K562 (cell line): ENCODE data around the gene ANKS1B. TPM values are rescaled to one million over a fixed set of nuclear protein-coding genes. Genes with fewer than 3 reads are reported as not detected.

ENCODE experiments used
- ATAC-seq: fragments of 200-7000 bp; cut with Tn5 transposase; 3 replicates; pipeline ENCODE4 v1.9.1; 2020; ENCODE audit warnings: moderate library complexity
- BruUV-seq: library from RNA; stranded (reverse); fragments of 400-500 nt; replicated peaks from 2 replicates; lab custom pipeline; 2021; lab: Mats Ljungman, UMichigan
- CTCF ChIA-PET: fragments of 300-600 bp; formaldehyde crosslinking; extraction: SDS; loops from one replicate; lab custom pipeline; 2021; ENCODE audit warnings: low intra/inter-chr PET ratio; lab: Yijun Ruan, JAX
- POLR2A ChIA-PET: fragments of 300-600, 350-650 bp; sonication (Branson Sonifier 250); formaldehyde crosslinking; extraction: SDS; loops from one replicate; lab custom pipeline; 2021; ENCODE audit warnings: antibody characterized with exemption, inconsistent platforms; lab: Yijun Ruan, JAX
- DNase-seq, 4 experiments: peaks; one replicate each; pipeline versions ENCODE4 v3.0.0 to v3.0.0-alpha.2; 2011 to 2018; ENCODE audit warnings: low spot score in 3 of 4, mixed read lengths in 3 of 4; ENCODE audit errors: extremely low read depth in 1 of 4
- FAIRE-seq: peaks from 2 replicates; lab custom pipeline; 2011; peaks lifted over from hg19 to GRCh38; lab: Jason Lieb, UNC
- H2AFZ ChIP-seq: 2 replicates; pipeline ENCODE4 v1.6.0; 2011; ENCODE audit warnings: low read depth, low read length, control low read depth, inconsistent platforms
- H3K27ac ChIP-seq: fragments of 200-600 bp; 3 replicates; pipeline ENCODE4 v1.8.0; 2011; ENCODE audit warnings: low read depth, mild to moderate bottlenecking, control low read depth, inconsistent platforms, low read length, moderate library complexity, mixed read lengths; ENCODE audit errors: extremely low read depth
- H3K27me3 ChIP-seq, 2 experiments: fragments of 300-600 bp in 1 of 2; 2 replicates in 1 of 2; 3 replicates in 1 of 2; pipeline versions ENCODE4 v1.6.0 to v1.8.0; 2011; ENCODE audit warnings: inconsistent platforms in 2 of 2, low read length in 2 of 2, mild to moderate bottlenecking in 1 of 2, mixed read lengths in 1 of 2, moderate library complexity in 1 of 2; ENCODE audit not compliant: control insufficient read depth in 2 of 2, insufficient read depth in 2 of 2
- H3K36me3 ChIP-seq: fragments of 300-600 bp; 3 replicates; pipeline ENCODE4 v1.8.0; 2011; ENCODE audit warnings: mild to moderate bottlenecking, low read length, inconsistent platforms; ENCODE audit not compliant: control insufficient read depth, insufficient read depth
- H3K4me1 ChIP-seq, 2 experiments: fragments of 200-600 bp in 1 of 2; replicated peaks in 1 of 2; 2 replicates in 1 of 2; 3 replicates in 1 of 2; pipeline versions ENCODE4 v1.5.1 to v1.8.0; 2011; ENCODE audit warnings: inconsistent platforms in 2 of 2, low read length in 2 of 2, mild to moderate bottlenecking in 1 of 2, mixed read lengths in 1 of 2, moderate library complexity in 1 of 2; ENCODE audit not compliant: control insufficient read depth in 2 of 2, insufficient read depth in 2 of 2
- H3K4me2 ChIP-seq: 2 replicates; pipeline ENCODE4 v1.6.1; 2011; ENCODE audit warnings: low read length, control low read depth, inconsistent platforms, mixed read lengths; ENCODE audit not compliant: insufficient read depth
- H3K4me3 ChIP-seq: fragments of 200-600 bp; sonication (generic), shearing (Covaris generic); 2 replicates; pipeline ENCODE4 v1.5.1; 2016; ENCODE audit warnings: control low read depth, inconsistent platforms
- H3K79me2 ChIP-seq: fragments of 200-600 bp; 3 replicates; pipeline ENCODE4 v1.8.0; 2011; ENCODE audit warnings: low read length, inconsistent platforms; ENCODE audit not compliant: control insufficient read depth, insufficient read depth
- H3K9ac ChIP-seq, 2 experiments: 2 replicates each; pipeline versions ENCODE4 v1.6.0 to v1.6.1; 2011; ENCODE audit warnings: low read depth in 2 of 2, low read length in 2 of 2, control low read depth in 1 of 2, inconsistent platforms in 1 of 2, mild to moderate bottlenecking in 1 of 2, mixed read lengths in 1 of 2; ENCODE audit not compliant: insufficient read depth in 1 of 2
- H3K9me1 ChIP-seq: one replicate; pipeline ENCODE4 v1.6.0; 2011; ENCODE audit warnings: inconsistent platforms, mild to moderate bottlenecking, low read length, moderate library complexity; ENCODE audit not compliant: control insufficient read depth, insufficient read depth
- H3K9me3 ChIP-seq: replicated peaks from 2 replicates; pipeline ENCODE4 v1.5.1; 2011; ENCODE audit warnings: low read depth, low read length, inconsistent platforms; ENCODE audit not compliant: control insufficient read depth, insufficient read depth
- H4K20me1 ChIP-seq: replicated peaks from 2 replicates; pipeline ENCODE4 v1.6.1; 2011; ENCODE audit warnings: low read length, inconsistent platforms, mixed read lengths; ENCODE audit not compliant: control insufficient read depth, insufficient read depth
- KAT7 ChIP-seq: sonication (generic); formaldehyde crosslinking; IDR thresholded peaks from 2 replicates; pipeline ENCODE4 v1.8.0; 2022; ENCODE audit warnings: missing genetic modification reagents, mild to moderate bottlenecking, borderline replicate concordance
- POLR3A ChIP-seq: IDR thresholded peaks from 2 replicates; pipeline ENCODE4 v1.6.1; 2011; ENCODE audit warnings: borderline replicate concordance, mild to moderate bottlenecking, moderate library complexity; ENCODE audit not compliant: insufficient read length, insufficient read depth; ENCODE audit errors: extremely low read depth
- POLR3G ChIP-seq: IDR thresholded peaks from 2 replicates; pipeline ENCODE4 v1.6.1; 2011; ENCODE audit not compliant: insufficient read length, insufficient replicate concordance; ENCODE audit errors: extremely low read depth
- SAFB2 ChIP-seq: fragments of 200-400 bp; formaldehyde crosslinking; IDR thresholded peaks from 2 replicates; pipeline ENCODE4 v1.6.1; 2018; ENCODE audit warnings: borderline replicate concordance, low read length, low read depth, moderate library complexity; ENCODE audit not compliant: severe bottlenecking
- SRSF3 ChIP-seq: fragments of 200-400 bp; formaldehyde crosslinking; IDR thresholded peaks from 2 replicates; pipeline ENCODE4 v1.6.1; 2016; ENCODE audit warnings: mild to moderate bottlenecking, low read length, moderate library complexity; ENCODE audit not compliant: insufficient read depth
- WGBS: fragments of 100-300 bp; shearing (Covaris generic); methylation state at CpG from one replicate; pipeline ENCODE4 v1.1.6; 2016; ENCODE audit warnings: low coverage, mixed read lengths; ENCODE audit not compliant: insufficient coverage; ENCODE audit errors: missing lambda C conversion rate; 5-methylcytosine and 5-hydroxymethylcytosine counted together
- in situ Hi-C: fragments of 300-500 bp; cut with MboI; formaldehyde crosslinking; loops from 4 replicates; pipeline ENCODE4 v1.15.0; 2018; ENCODE audit warnings: inconsistent platforms, mixed read lengths
- intact Hi-C: fragments of 100-400 bp; cut with micrococcal nuclease; formaldehyde crosslinking; loops from 2 replicates; pipeline ENCODE4 v1.14.2; 2022
- polyA plus RNA-seq, 8 experiments: library from polyadenylated mRNA; depleted of rRNA in 4 of 8; stranded (reverse) in 5 of 8; unstranded in 3 of 8; fragments of >200 nt; fragmentation: Nextera tagmentation in 2 of 8; fragmentation: Illumina TruSeq in 1 of 8; extraction: Ambion mirVana in 2 of 8; extraction: Trizol in 1 of 8; gene quantifications; 2 replicates each; pipeline versions ENCODE4 v1.2.1 to v1.2.3, GENCODE V29; 2011 to 2014; ENCODE audit warnings: inconsistent platforms in 1 of 8, missing spikeins in 1 of 8
- total RNA-seq, 7 experiments: library from RNA; depleted of rRNA in 6 of 7; stranded (reverse); fragments of >200 nt in 6 of 7; fragmentation: Illumina TruSeq in 2 of 7; extraction: Trizol in 2 of 7; gene quantifications; 2 replicates each; pipeline versions ENCODE4 v1.2.1 to v1.2.3, GENCODE V29; 2011 to 2021; ENCODE audit warnings: low replicate concordance in 1 of 7
- TF ChIP-seq, protein P1 (sequence below), 2 experiments: fragments of 450-650 bp in 1 of 2; sonication (generic) in 1 of 2; formaldehyde crosslinking in 1 of 2; IDR thresholded peaks; 2 replicates each; pipeline versions ENCODE4 v1.7.1 to v1.9.0; 2016 to 2022; ENCODE audit warnings: inconsistent platforms in 1 of 2, mild to moderate bottlenecking in 1 of 2, missing genetic modification reagents in 1 of 2

ANKS1B gene
- total and polyA plus RNA-seq, 9 of the 15 experiments (the other 6 are each of a cell fraction or from before 2014, with no cell fraction given), result 0.04 to 0.47 (median 0.28) TPM; not detected in 4

DNA sequence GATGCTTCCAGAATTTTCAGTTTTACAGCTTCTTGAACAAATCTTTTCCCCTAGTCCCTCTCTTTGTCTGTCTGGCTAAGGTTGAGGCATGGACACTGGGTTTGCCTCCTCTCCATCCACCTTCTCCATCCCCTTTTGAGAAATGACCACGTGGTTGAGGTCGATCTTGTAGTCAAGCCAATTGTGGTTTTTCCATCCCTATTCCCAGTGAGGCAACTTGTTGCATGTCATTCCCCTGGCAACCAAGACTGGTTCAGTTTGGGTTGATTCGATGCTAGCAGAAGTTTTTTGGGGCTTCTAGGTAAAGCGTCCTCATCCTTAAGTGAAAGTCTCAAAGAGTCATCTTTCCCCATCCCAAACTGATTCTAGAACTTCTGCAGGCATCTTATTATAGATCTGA lies 1038.9 kb downstream of the ANKS1B start:
- intact Hi-C loops, result no loop called here
- CTCF ChIA-PET, result no interaction called here
- in situ Hi-C loops, result no loop called here

More for the DNA sequence above, 1038.9 kb downstream of the ANKS1B start:
- Histone ChIP-seq H3K27ac (no peak overlapping the region), H3K36me3 (no peaks in the 10 kb centered on the region), H3K4me2 (no peak overlapping the region), H2AFZ (no peak overlapping the region), H3K9me3 (no peaks in the 10 kb centered on the region), H3K4me1 (no peaks in the 10 kb centered on the region), H3K9ac (no peak overlapping the region), H3K4me3 (no peak overlapping the region), H3K79me2 (no peaks in the 10 kb centered on the region), H3K27me3 (no peaks in the 10 kb centered on the region; a peak in 1 of 5 replicates), H3K9me1 (no peaks in the 10 kb centered on the region), H4K20me1 (no peaks in the 10 kb centered on the region)
- TF ChIP-seq, protein P1, sequence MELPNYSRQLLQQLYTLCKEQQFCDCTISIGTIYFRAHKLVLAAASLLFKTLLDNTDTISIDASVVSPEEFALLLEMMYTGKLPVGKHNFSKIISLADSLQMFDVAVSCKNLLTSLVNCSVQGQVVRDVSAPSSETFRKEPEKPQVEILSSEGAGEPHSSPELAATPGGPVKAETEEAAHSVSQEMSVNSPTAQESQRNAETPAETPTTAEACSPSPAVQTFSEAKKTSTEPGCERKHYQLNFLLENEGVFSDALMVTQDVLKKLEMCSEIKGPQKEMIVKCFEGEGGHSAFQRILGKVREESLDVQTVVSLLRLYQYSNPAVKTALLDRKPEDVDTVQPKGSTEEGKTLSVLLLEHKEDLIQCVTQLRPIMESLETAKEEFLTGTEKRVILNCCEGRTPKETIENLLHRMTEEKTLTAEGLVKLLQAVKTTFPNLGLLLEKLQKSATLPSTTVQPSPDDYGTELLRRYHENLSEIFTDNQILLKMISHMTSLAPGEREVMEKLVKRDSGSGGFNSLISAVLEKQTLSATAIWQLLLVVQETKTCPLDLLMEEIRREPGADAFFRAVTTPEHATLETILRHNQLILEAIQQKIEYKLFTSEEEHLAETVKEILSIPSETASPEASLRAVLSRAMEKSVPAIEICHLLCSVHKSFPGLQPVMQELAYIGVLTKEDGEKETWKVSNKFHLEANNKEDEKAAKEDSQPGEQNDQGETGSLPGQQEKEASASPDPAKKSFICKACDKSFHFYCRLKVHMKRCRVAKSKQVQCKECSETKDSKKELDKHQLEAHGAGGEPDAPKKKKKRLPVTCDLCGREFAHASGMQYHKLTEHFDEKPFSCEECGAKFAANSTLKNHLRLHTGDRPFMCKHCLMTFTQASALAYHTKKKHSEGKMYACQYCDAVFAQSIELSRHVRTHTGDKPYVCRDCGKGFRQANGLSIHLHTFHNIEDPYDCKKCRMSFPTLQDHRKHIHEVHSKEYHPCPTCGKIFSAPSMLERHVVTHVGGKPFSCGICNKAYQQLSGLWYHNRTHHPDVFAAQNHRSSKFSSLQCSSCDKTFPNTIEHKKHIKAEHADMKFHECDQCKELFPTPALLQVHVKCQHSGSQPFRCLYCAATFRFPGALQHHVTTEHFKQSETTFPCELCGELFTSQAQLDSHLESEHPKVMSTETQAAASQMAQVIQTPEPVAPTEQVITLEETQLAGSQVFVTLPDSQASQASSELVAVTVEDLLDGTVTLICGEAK (IDR thresholded peaks at IDR 0.05), result no peak
- TF ChIP-seq, protein P1 (CRISPR knock-in tag; IDR thresholded peaks at IDR 0.05), result no peak
- no peak for TF ChIP-seq POLR3A
- TF ChIP-seq SAFB2, result no peak
- no peak for TF ChIP-seq SRSF3
- TF ChIP-seq KAT7 (CRISPR knock-in tag), result no peak
- no peak for TF ChIP-seq POLR3G
- no peak for ATAC-seq
- BruUV-seq, result no TSS peak
- no peak for DNase-seq
- no peak for FAIRE-seq
- POLR2A ChIA-PET, result interaction anchor here (1.5 kb wide), 1 partner anchor 21 kb away, joined by 3 read pairs; no protein-coding TSS in a partner anchor
- 0% methylated on average over 4 of the region's 4 CpGs for WGBS
